Colon (tissue), 2 donors: ENCODE measurements around the gene EPAS1.

Experiments used
- FAIRE-seq: peaks from 2 replicates; lab custom pipeline; 2012; peaks lifted over from hg19 to GRCh38; lab: Jason Lieb, UNC
- donor health status: control.
- donor health status: control.

Gene EPAS1

DNA sequence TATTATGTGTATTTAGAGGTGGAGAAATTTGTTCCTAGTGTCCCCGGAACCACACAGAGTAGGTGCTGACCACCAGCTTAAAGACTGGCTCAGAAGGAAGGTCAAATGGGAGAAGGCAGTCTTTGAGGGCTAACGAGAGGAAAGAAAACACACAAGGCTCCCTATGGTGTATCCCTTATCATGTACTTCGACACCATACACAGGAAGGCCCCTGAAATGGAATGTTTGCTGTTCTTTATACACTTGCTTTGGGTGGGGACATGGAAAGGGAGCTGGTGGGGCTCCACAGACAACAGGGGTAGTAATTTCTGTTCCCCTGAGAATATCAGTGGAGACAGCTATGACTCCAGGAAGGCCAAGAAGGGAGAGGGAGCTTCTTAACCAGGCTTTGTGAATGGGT is 6.0 kb downstream of the EPAS1 start:
- no peak for FAIRE-seq

DNA sequence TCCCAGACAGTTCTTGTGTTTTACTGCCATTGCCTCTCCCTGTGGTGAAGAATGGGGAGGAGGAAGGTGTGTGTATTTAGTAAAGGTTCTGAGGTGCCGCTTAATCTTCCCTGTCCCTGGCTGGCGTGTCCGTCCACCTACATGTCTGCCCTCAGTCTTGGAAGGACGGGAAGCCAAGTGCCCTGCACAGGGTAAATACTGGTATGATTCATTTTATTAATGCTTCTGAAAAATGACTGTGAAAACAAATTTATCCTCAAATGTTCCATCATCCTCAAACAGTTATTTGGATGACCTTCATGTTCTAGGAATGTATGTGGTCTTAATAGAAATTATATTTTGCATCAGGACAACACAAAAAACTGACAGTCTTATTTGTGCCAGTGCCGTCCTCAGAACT is 6.6 kb downstream of the EPAS1 start:
- no peak for FAIRE-seq

DNA sequence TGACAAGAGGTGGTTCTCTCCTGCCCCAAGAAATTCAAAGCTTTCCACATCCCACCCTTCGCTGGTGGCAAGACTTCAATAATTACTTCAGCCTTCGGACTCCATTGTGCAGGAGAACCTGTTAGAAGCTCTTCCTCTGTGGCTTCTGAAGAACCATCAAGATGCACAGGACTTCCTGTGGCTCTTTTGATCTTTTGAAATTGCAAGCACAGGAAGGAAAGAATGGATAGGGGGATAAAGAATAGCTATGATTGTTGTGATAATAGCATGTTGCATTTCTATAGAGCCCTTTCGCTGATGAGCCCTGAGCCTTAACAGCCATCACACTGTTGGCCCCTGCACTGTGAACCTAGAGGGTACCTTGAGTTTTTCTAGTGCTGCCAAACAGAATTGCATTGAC is 7.4 kb downstream of the EPAS1 start:
- no peak for FAIRE-seq

DNA sequence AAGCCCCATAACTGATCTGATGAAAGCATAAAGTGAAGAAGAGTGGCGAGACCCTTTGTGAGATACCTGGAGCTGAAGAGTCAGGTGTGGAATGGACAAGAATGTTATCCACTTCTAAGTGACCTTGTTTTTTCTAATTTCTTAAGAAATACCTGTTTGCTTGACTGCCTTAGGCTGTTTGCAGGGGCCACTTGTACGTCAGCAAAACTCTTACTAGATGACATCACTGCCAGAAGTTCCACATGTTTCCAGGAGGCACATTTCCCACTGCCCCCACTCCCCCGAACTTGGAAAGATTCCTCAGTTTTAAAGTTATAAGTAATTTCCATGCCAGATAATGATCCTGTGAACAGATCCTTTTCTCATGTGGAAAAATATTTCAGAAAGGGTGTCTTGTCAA is 8.0 kb downstream of the EPAS1 start:
- no peak for FAIRE-seq

DNA sequence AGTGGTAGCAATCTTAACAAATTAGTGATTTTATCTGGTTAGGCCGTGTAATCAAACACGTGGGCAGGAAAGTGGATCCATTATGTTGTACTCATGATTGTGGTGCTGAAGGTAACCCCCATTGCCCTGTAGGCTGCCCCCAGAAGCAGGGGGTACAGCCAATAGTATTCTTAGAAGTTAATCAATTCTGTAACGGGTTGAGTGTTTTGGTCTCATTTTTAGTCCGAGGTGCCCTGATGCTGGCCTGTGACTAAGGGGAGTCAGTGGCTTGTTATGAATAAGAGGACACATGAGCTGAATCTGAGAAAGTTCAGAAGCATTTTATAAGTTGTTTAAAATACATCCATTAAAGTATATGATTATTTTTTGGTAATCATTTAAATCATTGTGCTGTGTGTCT is 8.6 kb downstream of the EPAS1 start:
- no peak for FAIRE-seq

DNA sequence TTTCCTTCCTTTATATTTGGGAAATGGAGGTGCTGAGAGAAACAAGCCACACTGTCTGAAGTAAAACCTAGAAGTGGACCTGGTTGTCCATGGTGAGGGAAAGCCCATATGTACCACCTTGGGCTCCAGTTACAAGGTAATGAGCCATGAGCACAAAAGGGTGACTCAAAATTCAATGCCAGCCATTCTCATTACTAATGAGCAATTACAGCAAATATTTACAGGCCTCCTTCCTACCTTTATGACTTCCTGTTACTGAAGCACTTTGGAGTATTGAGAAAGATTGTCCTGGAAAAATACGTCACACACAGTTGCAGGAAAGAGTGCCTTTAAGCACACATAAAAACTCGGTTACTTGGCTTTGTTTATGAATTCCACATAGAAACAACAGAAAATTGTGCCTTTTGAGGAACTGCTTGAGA is 9.1 kb downstream of the EPAS1 start:
- FAIRE-seq: no peak

DNA sequence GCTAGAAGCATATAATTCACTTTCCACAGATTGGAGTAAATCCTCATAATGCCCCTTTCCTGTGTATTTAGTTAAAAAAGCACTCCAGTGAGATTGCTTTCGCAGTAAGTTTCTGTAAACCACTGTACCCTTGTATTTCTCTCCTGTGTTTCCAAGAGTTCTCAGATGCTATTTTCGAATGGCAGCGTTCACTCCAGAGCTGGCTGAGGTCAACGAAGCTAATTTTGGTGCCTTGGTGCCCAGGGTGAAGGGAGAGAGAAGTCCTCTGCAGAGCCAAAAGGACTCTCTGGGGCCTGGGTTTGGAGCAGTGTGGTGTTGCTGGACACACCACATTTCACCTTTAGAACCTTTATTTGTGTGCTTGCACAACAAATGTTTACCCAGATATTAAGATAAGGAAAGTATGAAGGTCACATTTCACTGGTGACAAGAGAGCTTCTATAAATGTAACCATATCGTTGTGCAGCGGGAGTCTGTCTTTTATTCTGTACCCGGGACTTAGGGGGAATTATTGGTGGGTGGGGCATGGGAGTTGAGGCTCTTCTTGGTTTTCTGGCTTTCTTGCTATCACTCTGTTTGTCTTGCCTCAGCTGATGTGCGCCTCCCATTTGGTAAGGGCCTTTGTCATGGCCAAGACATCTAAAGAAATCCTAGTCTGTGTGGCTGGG is 9.9 kb downstream of the EPAS1 start:
- no peak for FAIRE-seq

DNA sequence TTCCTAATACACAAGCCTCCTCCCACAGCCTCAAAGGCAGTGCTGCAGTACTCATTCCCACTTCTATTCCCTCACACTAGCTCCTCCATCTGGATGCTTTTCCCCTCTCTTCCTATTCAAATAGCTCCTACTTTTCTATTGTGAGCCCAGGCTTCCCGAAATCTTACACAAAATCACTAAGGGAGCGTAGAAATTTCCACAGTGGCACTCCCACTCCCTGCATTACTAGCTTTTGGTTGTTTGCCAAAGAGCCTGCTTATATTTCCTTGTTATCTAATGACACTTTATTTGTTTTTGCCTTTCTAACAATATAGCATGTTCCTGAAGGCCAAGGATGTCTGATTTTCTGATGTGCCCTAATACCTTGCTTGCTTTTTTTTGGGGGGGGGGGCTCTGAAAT is 10.9 kb downstream of the EPAS1 start:
- no peak for FAIRE-seq

DNA sequence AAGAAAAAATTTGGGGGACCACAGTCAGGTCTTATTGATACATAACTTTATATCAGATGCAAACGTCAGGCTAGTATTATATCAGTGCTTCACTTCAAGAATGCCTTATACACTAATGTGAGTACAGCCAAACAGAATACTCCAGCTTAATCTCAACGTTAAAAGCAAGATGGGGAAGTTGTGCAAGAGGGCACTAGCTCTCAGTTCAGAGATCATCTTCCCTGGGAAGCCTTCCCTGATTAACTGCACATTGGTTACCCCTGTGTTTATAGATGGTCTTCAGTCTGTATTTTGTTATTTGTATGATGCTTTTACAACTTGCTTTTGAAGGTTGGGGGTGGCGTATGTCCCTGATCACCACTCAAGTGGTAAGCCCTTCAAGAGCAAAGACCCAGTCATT is 11.4 kb downstream of the EPAS1 start:
- no peak for FAIRE-seq

DNA sequence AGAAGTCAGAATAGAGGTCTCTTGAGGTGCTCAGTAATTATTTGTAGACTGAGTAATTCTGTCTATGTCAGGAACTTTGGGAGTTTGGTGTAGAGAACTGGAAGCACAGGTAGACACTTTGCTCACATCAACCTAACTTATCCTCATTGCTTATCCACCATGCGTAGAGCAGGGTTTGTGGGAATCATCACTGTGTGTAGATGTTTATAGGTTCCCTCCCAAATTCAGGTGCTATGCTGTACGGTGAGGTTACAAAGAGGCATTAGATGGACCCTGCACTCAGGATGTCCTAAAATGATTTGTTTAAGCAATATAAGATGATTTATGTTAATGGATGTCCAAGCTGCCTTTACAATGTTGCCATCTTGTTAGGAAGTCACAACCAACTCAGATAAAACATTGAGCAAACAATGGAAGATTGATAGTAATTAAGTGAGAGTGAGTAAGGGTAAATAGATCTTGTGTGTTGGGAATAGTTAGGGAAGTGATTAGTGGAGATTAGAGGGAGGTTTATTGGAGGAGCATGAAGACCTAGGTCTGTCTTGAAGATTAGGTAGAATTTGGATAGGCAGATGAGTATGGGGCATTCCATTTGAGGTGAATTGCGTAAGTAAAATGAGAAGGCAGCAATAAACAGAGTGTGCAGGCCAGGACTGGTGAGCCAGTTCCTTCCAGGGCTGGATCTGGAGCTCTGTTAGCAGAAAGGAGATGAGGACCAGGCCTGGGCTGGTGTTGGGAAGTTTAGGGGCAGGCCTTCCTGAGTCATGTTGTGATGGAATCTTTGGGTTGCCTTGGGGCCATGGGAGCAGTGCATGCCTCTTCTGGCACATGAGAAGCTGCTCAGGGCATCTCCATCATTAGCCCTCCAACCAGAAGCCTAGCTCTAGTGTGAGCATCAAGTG is 12.1 kb downstream of the EPAS1 start:
- no peak for FAIRE-seq

DNA sequence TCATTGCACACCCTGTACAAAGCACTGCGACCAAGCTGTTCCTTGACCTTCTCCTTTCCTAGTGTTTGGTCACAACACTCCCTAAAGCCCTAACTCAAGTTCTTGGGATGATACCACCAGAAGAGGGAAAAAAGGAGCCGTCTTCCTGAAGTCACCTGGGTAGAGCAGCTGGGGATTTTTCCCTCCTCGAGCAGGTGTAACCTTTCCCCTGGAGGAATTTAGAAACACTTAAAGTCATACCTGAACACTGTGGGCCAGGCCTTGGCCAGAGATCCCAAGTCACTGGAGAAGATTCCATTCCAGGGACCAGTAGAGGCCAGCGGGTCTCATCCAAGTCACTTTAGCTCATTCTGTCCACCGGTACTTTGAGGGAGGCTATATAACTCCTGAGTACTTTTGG is 13.2 kb downstream of the EPAS1 start:
- FAIRE-seq: no peak

DNA sequence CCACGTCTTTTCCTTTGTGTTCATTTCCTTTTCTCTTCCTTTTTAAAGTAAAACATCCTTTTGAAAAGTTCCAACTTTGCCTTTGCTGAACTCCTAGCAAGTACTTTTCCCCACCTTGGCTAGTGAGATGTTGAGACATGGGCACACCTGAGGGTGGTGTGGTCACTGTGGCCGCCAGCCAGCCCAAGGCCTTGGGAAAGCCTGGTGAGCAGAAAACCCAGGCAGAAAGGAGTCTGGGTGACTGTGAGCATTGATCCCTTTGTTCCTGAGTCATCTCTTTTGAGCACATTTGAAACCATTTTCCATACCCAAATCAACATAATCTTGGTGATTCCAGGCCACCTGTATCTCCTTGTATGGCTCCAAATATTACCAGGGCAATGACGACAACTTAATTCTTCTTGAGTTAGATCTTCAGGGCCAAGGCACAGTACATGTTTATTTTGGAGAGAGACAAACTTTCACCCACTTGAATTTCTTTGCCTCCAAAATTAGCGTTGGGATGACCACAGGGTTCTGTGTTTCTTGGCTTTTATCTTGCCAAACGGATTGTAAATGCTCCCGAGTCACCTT is 14.5 kb downstream of the EPAS1 start:
- no peak for FAIRE-seq

DNA sequence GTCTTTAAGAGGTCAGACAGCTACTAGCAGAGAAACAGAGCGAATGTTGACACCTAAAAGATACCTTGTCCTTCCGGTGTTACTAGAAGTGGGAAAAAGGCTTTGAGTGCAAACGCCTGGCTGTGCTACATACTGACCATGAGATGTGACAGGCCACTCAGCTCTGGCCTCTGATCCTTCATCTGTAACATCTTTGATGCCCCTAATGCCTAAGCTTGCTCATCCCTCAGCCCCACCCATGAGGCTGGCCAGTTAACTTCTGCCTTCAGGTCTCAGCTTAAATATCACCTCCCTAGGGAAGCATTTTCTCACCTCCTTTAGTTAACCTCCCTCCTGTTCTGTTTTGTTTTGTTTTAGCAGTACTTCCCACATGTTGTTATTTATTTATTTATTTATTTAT is 15.9 kb downstream of the EPAS1 start:
- no peak for FAIRE-seq

DNA sequence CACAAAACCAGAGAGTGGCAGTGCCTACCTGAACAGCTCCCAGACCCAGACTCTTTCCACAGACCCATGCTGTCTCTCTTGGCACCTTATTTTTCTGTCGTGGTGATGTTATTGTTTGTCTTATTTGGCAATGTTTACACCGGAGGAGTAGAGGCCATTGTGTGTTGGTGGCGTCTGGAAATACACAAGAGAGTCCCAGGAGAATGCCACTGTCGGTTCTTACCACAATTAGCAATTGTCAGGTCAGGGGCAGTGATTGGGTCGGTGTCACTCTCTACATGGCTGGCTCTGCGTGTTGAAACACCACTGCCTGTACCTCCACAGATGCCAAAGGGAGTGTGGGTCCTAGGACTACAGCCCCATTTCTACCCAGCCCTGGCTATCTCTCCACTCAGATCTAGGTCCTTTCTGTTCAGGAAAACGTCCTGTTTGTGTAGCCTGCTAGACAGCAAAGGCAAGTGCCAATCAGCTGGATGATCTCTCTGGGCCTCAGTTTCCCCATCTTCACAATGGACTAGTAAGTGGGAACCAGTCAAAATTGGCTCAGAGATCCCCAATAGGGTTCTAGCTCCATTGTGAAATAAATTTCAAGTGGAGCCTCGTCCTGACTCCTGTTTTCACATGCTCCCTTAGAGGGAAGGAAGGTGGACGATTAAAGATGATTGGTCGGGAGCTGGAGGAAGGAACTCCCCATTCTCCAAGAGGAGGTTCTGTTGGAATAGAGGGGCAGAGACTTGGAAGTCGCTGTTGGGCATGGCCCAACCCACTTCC is 17.0 kb downstream of the EPAS1 start:
- FAIRE-seq: no peak

DNA sequence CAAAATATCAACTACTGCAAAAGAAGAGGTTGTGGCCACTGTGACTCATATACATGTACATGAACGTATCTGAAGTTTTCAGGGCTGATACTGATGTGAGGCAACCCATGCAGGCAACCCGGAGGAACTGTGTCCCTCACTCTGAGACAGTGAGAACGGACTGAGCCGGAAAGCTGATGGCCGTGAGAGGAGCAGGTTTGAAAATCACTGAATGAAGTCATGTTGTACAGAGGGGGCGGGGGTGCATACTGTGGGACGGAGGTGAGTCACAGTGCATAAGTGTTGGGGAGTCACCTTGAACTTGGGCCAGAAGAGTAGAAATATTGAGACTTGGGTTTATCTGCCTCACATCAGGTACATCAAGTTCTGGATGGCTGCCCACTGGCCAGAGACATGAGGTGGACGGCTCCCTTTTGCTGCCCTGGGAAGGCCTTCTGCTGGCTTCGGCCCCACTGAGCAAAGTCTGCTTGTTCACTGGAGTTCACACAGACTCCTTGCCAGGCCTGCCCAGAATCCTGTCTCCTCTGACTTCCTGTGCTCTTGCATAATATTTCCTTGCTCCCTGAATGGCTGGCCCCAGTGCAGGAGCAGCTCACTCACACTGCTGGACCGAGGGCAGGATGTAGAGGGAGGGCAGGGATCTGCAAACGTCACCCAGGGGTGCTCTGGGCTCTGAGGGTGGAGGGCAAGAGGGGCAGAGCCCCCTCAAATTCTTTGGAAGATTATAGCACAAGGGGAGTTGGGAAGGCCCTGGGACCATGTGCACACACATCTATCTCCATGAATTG is 18.1 kb downstream of the EPAS1 start:
- FAIRE-seq: no peak

DNA sequence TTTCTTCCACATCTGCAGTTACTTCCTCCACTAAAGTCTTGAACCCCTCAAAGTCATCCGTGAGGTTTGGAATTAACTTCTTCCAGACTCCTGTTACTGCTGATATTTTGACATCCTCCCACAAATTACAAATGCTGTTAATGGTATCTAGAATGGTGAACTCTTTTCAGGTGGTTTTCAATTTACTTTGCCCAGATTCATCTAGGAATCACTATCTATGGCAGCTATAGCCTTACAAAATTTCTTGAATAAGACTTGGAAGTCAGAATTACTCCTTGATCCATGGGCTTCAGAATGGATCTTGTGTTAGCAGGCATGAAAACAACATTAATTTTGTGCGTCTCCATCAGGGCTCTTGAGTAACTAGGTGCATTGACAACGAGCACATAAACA is 19.9 kb downstream of the EPAS1 start:
- no peak for FAIRE-seq

DNA sequence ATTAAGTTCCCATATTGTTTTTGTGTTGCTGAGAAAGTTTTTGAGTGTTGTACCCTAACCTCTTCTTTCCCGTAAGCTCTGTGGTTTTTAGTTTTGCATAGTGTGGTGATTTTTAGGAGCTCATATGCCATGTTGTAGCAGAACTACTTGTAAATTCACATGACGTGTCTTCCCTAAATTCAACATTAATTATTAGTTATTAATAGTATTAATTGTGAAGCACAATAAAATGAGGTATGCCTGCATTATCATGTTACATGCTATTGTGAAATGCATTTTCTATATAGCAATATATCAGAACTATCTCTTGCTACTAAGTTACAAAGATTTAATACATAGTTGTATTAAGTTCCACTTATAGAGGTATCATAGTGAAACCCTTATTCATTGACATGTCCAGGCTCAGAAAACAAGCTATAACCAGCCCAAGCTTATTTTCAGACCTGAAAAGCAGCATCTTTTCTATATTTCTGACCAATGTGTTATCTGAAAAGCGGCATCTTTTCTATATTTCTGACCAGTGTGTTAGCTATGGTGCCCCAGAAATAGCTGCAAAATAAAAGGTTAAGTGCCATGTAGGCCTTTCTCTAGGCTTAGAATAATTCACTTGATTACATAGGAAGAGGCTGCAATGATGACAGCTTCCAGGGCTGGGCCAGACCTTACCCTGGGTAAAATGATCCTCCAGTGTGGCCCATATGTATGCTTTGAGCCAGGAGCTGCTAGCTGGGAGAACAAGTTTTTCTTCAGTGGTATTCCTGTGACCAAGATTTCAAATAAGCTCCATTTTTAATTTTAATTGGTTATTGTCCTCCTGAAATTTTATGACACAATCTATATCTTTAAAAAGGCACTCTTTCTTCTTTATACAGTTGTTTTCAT is 21.6 kb downstream of the EPAS1 start:
- FAIRE-seq: no peak

DNA sequence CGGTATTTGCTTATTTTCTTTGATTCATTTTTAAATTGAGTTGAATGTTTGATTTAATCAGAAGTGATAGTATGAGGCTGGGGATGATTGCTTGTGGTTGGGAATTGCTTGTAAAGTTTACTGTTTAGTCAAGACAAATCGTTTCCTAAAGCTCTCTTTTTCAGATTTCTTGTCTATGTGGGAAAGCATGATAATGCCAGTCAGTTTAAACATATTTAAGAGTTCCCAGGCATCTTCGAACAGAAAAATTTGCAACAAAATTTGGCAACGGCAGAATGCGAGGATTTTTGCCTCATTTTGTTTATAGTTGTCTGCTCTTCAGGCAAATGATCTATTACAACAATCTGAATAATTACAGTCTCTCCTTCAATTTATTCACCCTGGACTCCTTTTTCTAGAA is 22.5 kb downstream of the EPAS1 start:
- FAIRE-seq: no peak

DNA sequence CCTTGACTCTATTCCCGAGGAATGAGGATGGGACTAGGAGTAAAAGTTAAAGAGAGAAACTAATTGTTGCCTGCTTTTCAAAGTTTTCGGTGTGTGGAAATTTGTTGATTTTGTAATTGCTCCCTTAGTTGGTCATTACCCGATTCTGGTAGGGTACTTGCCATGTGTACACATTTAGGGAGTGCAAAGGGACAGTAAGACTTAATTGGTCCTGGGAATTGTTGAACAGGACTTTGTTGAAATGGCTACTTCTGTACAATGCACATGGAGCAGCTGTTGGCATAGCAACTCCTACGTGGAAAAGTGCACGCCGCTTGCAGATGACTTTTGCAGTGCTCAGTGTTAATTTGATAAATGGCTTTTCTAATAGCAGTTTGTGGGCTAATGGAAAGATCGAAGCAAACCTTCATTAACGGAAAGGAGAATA is 22.9 kb downstream of the EPAS1 start:
- no peak for FAIRE-seq

DNA sequence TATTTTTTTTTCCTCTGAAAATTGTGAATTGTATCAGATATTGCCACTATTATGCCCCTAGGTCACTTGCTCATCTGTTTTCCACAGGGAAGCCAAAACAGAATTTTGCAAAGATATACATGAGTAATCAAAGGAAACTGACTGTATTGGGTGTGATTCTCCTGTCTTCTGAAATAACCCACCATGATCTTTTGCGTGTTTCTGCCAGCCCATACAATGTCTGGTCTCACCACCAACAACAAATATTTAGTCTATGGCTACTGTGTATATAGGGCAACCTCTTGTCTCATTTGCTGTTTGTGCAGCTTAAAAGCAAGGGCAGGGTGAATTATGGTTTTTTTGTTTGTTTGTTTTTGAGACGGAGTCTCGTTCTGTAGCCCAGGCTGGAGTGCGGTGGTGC is 26.5 kb downstream of the EPAS1 start:
- FAIRE-seq: no peak
